ENCODE data around the gene RASGRF2.

The RASGRF2 gene

GRCh38 chr5:80964919-80965318 lies 4.8 kb downstream of the RASGRF2 start:
- no peak for TF ChIP-seq CTCF (IDR thresholded peaks at IDR 0.05; ENCODE audit: insufficient read depth, missing control alignments)
- no peak for DNase-seq (ENCODE audit: insufficient read length, low spot score)
- peak; percentile 71 for FAIRE-seq

GRCh38 chr5:80967500-80968181 lies 7.5 kb downstream of the RASGRF2 start:
- TF ChIP-seq CTCF (IDR thresholded peaks at IDR 0.05; ENCODE audit: insufficient read depth, missing control alignments), result no peak
- FAIRE-seq, result peak; percentile 11

GRCh38 chr5:80973027-80973426 lies 12.9 kb downstream of the RASGRF2 start:
- FAIRE-seq, result no peak
- TF ChIP-seq CTCF (IDR thresholded peaks at IDR 0.05; ENCODE audit: insufficient read depth, missing control alignments), result no peak
- no peak for DNase-seq (ENCODE audit: insufficient read length, low spot score)

More at GRCh38 chr5:80967500-80968181, 7.5 kb downstream of the RASGRF2 start:
- no peak for DNase-seq (ENCODE audit: insufficient read length, low spot score)

GRCh38 chr5:80975065-80975464 lies 14.9 kb downstream of the RASGRF2 start:
- DNase-seq (ENCODE audit: insufficient read length, low spot score) (no peak), FAIRE-seq (no peak)
- TF ChIP-seq CTCF (IDR thresholded peaks at IDR 0.05; ENCODE audit: insufficient read depth, missing control alignments), result no peak

GRCh38 chr5:80976985-80977384 lies 16.8 kb downstream of the RASGRF2 start:
- FAIRE-seq, result no peak
- TF ChIP-seq CTCF (IDR thresholded peaks at IDR 0.05; ENCODE audit: insufficient read depth, missing control alignments), result no peak
- no peak for DNase-seq (ENCODE audit: insufficient read length, low spot score)

- no peak for FAIRE-seq
- no peak for DNase-seq (ENCODE audit: insufficient read length, low spot score)
- no peak for TF ChIP-seq CTCF (IDR thresholded peaks at IDR 0.05; ENCODE audit: insufficient read depth, missing control alignments)
These were observed 17.6 kb downstream of the RASGRF2 start for GRCh38 chr5:80977764-80978163.

- no peak for TF ChIP-seq CTCF (IDR thresholded peaks at IDR 0.05; ENCODE audit: insufficient read depth, missing control alignments)
These were observed 18.7 kb downstream of the RASGRF2 start for GRCh38 chr5:80978772-80979317.

More at GRCh38 chr5:80978772-80979317, 18.7 kb downstream of the RASGRF2 start:
- no peak for FAIRE-seq
- no peak for DNase-seq (ENCODE audit: insufficient read length, low spot score)

Measured in D721Med (cell line).